Astrocyte (in vitro differentiated cells and primary cell): ENCODE data around the gene FAM98C. TPM values are rescaled to one million over a fixed set of nuclear protein-coding genes. Genes with fewer than 3 reads are reported as not detected.
A peak's percentile ranks its signal among the peaks of the same experiment; 100 is the strongest.

Source experiments
- DNase-seq: peaks from one replicate; pipeline ENCODE4 v3.0.0-alpha.2; 2010; ENCODE audit warnings: low read depth
- FAIRE-seq: peaks from 2 replicates; lab custom pipeline; 2011; peaks lifted over from hg19 to GRCh38; lab: Jason Lieb, UNC
- H2AFZ ChIP-seq: 2 replicates; pipeline ENCODE4 v1.6.0; 2012; ENCODE audit warnings: low read depth, low read length, inconsistent platforms
- H3K27ac ChIP-seq: 2 replicates; pipeline ENCODE4 v1.5.1; 2011; ENCODE audit warnings: low read depth, low read length, inconsistent platforms
- H3K27me3 ChIP-seq: 2 replicates; pipeline ENCODE4 v1.6.0; 2011; ENCODE audit warnings: low read length, inconsistent platforms; ENCODE audit not compliant: insufficient read depth
- H3K36me3 ChIP-seq: 2 replicates; pipeline ENCODE4 v1.5.1; 2011; ENCODE audit warnings: low read length, inconsistent platforms; ENCODE audit not compliant: insufficient read depth
- H3K4me1 ChIP-seq: 2 replicates; pipeline ENCODE4 v1.5.1; 2011; ENCODE audit warnings: low read length, inconsistent platforms; ENCODE audit not compliant: insufficient read depth
- H3K4me2 ChIP-seq: 2 replicates; pipeline ENCODE4 v1.6.0; 2012; ENCODE audit warnings: low read length, inconsistent platforms
- H3K4me3 ChIP-seq: 2 replicates; pipeline ENCODE4 v1.5.1; 2011; ENCODE audit warnings: low read depth, mild to moderate bottlenecking, low read length, inconsistent platforms; ENCODE audit not compliant: insufficient read depth
- H3K79me2 ChIP-seq: 2 replicates; pipeline ENCODE4 v1.6.0; 2012; ENCODE audit warnings: mild to moderate bottlenecking, low read length, inconsistent platforms; ENCODE audit not compliant: insufficient read depth
- H3K9ac ChIP-seq: 2 replicates; pipeline ENCODE4 v1.6.0; 2012; ENCODE audit warnings: mild to moderate bottlenecking, low read length, inconsistent platforms
- H3K9me3 ChIP-seq: 2 replicates; pipeline ENCODE4 v1.5.1; 2012; ENCODE audit warnings: low read depth, mild to moderate bottlenecking, low read length, inconsistent platforms; ENCODE audit not compliant: insufficient read depth
- H4K20me1 ChIP-seq: 2 replicates; pipeline ENCODE4 v1.6.0; 2012; ENCODE audit warnings: low read length, inconsistent platforms; ENCODE audit not compliant: insufficient read depth
- H3K27ac Mint-ChIP-seq: one replicate; pipeline ENCODE4 v1.8.0; 2021; ENCODE audit warnings: mild to moderate bottlenecking, mixed read lengths; ENCODE audit not compliant: unreplicated experiment
- H3K27me3 Mint-ChIP-seq: one replicate; pipeline ENCODE4 v1.8.0; 2021; ENCODE audit warnings: low read depth, mixed read lengths; ENCODE audit not compliant: unreplicated experiment
- H3K36me3 Mint-ChIP-seq: one replicate; pipeline ENCODE4 v1.8.0; 2021; ENCODE audit warnings: low read depth, mixed read lengths; ENCODE audit not compliant: unreplicated experiment
- H3K4me1 Mint-ChIP-seq: one replicate; pipeline ENCODE4 v1.8.0; 2021; ENCODE audit warnings: low read depth, mixed read lengths; ENCODE audit not compliant: unreplicated experiment
- H3K4me3 Mint-ChIP-seq: one replicate; pipeline ENCODE4 v1.8.0; 2021; ENCODE audit warnings: mild to moderate bottlenecking, moderate library complexity, mixed read lengths; ENCODE audit not compliant: unreplicated experiment
- H3K9me3 Mint-ChIP-seq: one replicate; pipeline ENCODE4 v1.8.0; 2021; ENCODE audit warnings: mild to moderate bottlenecking, mixed read lengths; ENCODE audit not compliant: unreplicated experiment
- CTCF ChIP-seq: IDR thresholded peaks from 2 replicates; pipeline ENCODE4 v1.5.1; 2011; ENCODE audit warnings: low read depth, mild to moderate bottlenecking, inconsistent platforms, low read length, moderate library complexity; ENCODE audit not compliant: insufficient read depth
- EZH2 ChIP-seq: IDR thresholded peaks from 2 replicates; pipeline ENCODE4 v1.6.1; 2012; ENCODE audit warnings: mild to moderate bottlenecking, low read length, inconsistent platforms; ENCODE audit not compliant: insufficient read depth
- total RNA-seq: library from RNA; stranded (reverse); gene quantifications from 2 replicates; pipeline ENCODE4 v1.2.1, GENCODE V29; 2021

FAM98C gene
- total RNA-seq, 1 donor from 2014 or later = 15.0 TPM

DNA sequence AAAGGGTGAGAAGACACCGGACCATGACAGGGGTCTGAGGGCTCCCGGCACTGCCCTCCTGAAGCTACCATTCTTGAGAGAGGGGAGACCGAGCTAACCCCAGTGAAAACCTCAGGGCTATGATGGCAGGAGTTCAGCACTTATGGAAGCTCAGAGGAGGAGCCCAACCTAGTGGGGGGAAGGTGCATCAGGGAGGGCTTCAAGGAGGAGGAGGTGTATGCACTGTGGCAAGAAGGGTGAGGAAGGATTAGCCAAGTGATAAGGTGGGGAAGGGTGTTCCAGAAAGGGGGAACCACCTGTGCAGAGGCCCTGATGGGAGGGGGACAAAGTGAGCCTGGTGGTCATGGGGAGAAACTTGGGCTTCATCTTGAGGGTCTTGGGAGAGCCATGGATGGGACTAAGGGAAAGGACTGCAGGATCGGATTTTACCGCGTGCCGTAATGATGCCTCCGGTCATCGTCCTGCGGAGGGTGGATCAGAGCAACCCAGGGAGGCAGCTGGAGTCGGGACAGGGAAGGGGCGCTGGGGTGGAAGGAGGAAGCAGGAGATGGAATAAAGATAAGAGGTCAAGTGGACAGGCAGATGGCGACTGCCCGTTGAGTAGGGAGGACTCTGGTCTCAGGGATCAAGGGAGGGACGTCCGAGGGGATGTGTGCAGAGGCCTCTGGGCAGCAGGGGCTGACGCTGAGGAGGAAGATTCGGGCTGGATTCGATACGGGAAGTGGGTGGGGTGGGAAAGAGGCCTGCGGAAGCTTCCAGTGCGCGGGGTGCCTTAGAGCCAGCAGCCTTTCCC, 41.9 kb upstream of the FAM98C start:
- Mint-ChIP-seq H3K27ac (no peak overlapping the region), H3K4me3 (peak overlapping the region; percentile 85), H3K4me1 (no peaks in the 10 kb centered on the region), H3K9me3 (no peaks in the 10 kb centered on the region), H3K27me3 (peaks cover 43% of the 10 kb centered on the region), H3K36me3 (no peaks in the 10 kb centered on the region)
- Histone ChIP-seq H3K79me2 (no peaks in the 10 kb centered on the region), H2AFZ (peak overlapping the region; percentile 94), H3K4me1 (peaks cover 9% of the 10 kb centered on the region), H3K36me3 (no peaks in the 10 kb centered on the region), H4K20me1 (no peaks in the 10 kb centered on the region), H3K27ac (no peak overlapping the region), H3K27me3 (peaks cover 29% of the 10 kb centered on the region), H3K4me2 (peak overlapping the region; percentile 85), H3K4me3 (peak overlapping the region; percentile 65), H3K9me3 (no peaks in the 10 kb centered on the region), H3K9ac (no peak overlapping the region)
- DNase-seq (no peak), FAIRE-seq (no peak)
- no peak for TF ChIP-seq EZH2
- TF ChIP-seq CTCF = no peak

DNA sequence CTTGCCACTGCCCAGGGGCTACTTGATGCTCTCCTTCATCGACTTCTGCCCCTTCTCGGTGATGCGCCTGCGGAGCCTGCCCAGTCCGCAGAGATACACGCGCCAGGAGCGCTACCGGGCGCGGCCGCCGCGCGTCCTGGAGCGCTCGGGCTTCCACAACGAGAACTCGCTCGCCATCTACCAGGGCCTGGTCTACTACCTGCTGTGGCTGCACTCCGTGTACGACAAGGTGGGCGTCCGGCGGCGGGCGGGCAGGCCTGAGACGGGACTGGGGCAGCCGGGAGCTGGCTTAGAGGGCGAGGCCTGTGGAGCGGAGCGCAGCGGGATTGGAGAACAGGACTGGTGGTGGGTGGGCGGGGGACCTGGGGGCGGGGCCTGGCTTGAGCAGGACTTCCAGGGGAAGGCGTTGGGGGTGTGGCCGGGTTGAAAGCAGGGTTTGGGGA, 41.2 kb upstream of the FAM98C start:
- Mint-ChIP-seq H3K27me3 (peaks cover 40% of the 10 kb centered on the region), H3K27ac (no peak overlapping the region)
- H3K9ac ChIP-seq = no peak overlapping the region

More for the DNA sequence above, 41.2 kb upstream of the FAM98C start:
- H3K27ac ChIP-seq = no peak overlapping the region
- H3K4me3 ChIP-seq = peak overlapping the region; percentile 65
- H3K9me3 Mint-ChIP-seq = no peaks in the 10 kb centered on the region
- peaks cover 9% of the 10 kb centered on the region for H3K4me1 ChIP-seq
- no peaks in the 10 kb centered on the region for H3K9me3 ChIP-seq
- H2AFZ ChIP-seq = peak overlapping the region; percentile 94
- TF ChIP-seq CTCF (no peak), EZH2 (no peak)
- H3K4me3 Mint-ChIP-seq = peak overlapping the region; percentile 85
- FAIRE-seq (no peak), DNase-seq (peak; percentile 59)
- no peaks in the 10 kb centered on the region for H3K4me1 Mint-ChIP-seq
- H3K27me3 ChIP-seq = peaks cover 25% of the 10 kb centered on the region
- no peaks in the 10 kb centered on the region for H3K36me3 ChIP-seq
- H4K20me1 ChIP-seq = no peaks in the 10 kb centered on the region
- H3K79me2 ChIP-seq = no peaks in the 10 kb centered on the region
- peak overlapping the region; percentile 85 for H3K4me2 ChIP-seq
- no peaks in the 10 kb centered on the region for H3K36me3 Mint-ChIP-seq
